Left kidney (tissue), 2 donors: ENCODE data around the gene LCAT. TPM values are rescaled to one million over a fixed set of nuclear protein-coding genes. Genes with fewer than 3 reads are reported as not detected.
"Not testable (repeated sequence)": the region's sequence is repeated elsewhere in the genome, so short reads cannot be mapped to it uniquely, and the experiment has no call there.

Experiments
- DNase-seq: peaks from one replicate; pipeline ENCODE4 v3.0.0-alpha.2; 2013
- polyA plus RNA-seq: library from polyadenylated mRNA; unstranded; fragments of 120-200 nt; gene quantifications from one replicate; pipeline ENCODE4 v1.2.1, GENCODE V29; 2013; ENCODE audit not compliant: insufficient read length

The LCAT gene
- polyA plus RNA-seq, 1 donor: 21.9 TPM

DNA sequence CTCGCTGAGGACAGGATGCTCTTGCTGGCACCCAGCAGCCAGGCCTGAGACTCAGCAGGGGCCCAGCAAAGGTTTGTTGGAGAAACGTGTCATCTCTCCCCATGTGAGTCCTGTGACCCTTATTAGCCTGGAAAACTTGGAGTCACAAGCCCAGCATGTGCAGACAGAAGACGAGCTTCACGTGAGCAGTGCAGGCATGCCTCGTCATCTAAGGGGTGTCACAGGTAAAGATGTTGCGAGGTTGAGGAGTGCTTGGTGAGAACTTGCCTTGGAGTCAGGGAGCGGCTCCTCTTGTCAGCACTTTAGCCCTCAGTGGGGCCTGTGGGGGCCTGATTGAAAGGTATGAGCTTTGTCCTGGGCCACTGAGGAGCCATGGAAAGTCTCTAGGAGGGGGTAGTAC lies 10.1 kb downstream of the LCAT start:
- no peak for DNase-seq

GRCh38 chr16:67932462-67932840 lies 11.5 kb downstream of the LCAT start:
- no peak for DNase-seq

- DNase-seq: no peak
Measured at GRCh38 chr16:67931712-67932461, 12.0 kb downstream of the LCAT start, which contains the start of gene CTRL. Gene CTRL (minus strand): TSS chr16:67931862. CDS start chr16:67931852, 10 bp downstream.

DNA sequence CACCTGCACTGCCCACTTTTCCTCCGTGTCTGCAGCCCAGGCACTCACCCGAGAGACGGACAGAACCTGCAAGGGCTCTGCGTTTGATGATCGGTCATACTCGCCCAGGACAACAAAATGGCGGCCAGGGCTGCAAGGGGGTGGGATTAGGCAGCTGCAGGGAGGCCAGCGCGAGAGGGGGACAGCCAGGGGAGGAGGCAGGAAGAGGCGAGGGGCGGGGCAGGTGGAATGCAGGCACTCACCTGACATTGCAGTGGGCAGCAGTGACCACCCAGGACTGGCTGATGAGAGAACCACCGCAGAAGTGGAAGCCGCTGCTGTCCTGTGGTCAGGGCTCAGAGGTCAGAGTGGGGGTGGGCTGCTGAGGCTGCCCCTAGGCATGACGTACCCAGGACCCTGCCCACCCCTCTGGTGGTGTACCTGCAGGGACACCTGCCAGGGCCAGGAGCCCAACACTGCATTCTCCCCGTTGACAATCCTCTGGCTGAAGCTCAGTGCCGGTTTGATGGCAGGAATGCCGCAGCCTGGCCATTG lies 13.2 kb downstream of the LCAT start:
- DNase-seq: no peak

- DNase-seq: no peak
Measured at GRCh38 chr16:67930191-67930590, 13.7 kb downstream of the LCAT start.

- peak; percentile 49 for DNase-seq
Measured at GRCh38 chr16:67928561-67929364, 15.2 kb downstream of the LCAT start.

DNA sequence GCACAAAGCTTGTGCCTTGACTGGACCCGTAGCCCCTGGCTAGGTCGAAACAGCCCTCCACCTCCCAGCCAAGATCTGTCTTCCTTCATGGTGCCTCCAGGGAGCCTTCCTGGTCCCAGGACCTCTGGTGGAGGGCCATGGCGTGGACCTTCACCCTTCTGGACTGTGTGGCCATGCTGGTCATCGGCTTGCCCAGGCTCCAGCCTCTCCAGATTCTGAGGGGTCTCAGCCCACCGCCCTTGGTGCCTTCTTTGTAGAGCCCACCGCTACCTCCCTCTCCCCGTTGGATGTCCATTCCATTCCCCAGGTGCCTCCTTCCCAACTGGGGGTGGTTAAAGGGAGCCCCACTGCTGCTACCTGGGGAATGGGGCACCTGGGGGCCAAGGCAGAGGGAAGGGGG lies 15.8 kb downstream of the LCAT start:
- no peak for DNase-seq

- DNase-seq: no peak
Measured at GRCh38 chr16:67927131-67927941, 16.6 kb downstream of the LCAT start.

DNA sequence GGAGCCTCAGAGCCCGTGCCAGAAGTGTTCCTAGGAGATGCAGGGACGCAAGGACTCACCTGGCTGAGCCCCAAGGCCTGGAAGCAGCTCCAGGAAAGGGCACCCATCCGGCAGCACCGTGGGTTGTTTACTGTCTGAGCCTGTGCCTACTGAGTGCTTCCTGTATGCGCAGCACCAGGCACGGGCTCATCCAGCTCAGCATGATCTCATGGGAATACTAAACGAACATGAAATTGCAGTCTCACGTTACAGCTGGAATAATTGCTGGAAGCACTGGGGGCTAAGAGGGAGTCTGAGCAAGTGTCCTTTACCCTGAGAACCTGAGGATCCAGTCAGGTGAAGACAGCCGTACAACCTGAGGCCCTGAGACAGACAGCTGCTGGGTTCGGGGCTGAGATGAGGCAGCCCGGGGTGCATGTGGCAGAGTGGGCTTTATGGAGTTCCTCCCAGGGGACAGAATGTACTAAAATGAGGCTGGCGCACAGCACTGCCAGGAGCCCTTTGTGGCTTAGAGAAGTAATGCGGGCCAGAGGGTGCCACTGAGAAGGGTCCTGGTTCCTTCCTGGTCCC lies 17.7 kb downstream of the LCAT start:
- DNase-seq: no peak

DNA sequence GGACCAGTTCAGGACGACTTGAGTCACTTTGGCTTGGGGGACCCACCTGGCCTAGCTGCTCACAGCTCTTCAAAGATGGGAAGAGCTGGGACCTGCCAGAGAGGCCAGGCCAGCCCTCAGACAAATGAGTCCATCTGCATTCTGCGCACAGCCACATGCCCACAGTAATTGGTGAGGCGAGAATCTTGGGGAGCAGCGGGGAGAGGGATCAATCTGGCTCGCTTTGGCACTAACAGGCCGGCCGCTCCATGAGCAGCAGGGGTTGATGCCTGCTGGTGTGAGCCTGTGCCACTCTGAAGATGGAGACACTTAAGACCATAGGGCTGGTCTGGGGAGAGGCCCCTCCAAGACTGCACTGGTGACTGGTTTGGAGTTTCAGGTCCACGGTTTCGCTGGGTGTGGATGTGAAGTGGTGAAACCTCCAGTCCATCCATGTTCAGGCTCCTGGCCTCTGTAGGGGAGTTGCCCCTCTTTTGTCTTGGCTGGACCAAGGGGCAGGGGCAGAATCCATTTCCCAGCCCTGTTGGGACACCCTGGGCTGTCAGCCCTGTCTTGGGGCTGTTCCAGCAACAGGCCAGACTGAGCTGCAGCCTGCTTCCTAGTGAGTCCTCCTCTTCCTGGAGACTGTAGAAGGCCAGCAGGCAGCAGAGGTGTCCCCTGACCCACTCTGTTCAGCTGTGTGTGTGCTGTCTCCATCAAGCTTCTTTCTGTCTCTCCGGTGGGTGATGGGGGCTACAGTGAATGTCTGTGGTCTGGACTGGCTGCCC lies 19.6 kb downstream of the LCAT start:
- no peak for DNase-seq

DNA sequence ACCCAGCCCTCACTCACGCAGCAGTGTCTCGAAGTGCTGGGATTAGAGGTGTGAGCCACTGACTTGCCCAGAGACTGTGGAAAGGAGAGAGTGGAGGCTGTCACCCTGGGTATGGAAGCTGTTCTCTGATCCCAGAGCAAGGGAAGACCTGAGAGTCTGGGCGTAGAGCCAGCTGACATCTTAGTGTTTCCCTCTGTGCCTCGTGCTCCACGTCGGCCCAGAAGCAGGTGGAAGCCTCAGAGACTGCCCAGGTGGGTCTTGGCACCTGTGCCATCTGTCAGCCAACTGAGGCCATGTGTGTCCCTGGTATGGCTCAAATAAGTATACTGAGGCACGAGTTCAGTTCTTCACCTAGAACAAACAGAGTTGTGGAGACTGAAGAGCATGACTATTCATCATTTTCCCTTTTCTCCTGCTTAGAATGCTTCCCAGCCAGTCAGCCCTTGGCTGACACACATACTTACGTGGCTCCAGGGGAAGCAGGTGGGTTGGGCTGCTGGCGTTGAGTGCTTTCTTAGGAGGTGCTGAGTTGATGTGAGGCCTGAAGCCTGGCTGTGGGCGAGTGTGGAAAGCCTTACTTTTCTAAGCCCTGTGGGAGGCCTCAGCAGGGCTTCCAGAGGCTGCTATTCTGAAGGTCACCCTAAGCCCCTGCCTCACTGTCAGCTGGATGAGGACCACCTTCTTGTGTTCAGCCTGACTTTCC lies 20.4 kb downstream of the LCAT start:
- no peak for DNase-seq

DNA sequence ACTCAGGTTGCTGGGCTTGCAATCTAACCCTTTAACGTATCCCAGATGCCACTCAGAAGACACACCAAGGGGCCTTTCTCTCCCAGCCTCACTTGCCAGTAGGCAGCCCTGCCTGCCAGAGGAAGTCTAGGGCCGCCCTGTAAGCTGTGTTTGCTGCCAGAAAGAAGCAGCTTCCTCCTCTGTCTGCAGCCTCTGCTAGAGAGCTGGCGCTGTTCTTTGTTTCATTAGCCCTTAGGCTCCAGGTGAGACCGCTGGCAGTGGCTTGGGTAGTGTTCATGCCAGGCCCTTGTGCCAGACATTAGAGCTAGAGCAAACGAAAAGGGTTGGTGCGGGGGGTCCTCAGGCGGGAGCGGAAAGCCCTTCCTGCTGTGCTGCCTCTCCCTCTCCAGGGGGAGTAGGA lies 21.2 kb downstream of the LCAT start:
- no peak for DNase-seq

DNA sequence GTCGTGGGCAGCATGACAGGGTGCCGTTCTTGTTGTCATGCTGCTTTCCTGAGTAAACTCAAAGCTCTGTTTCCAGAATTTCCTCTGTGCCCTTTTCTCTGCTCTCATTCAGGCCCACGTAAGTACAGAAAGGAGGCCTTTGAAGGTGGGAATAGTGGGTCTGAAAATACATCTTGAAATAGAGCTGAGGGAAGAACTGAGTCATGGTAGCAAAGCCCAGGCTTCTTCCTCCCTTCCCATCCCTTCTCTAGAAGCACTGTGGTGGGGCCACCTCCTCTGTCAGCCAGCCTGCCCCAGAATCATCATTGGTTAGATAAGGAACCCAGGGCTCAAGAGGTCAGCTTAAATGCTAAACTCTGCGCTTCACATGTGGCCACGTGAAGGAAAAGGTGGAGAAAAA lies 21.7 kb downstream of the LCAT start:
- DNase-seq: no peak

DNA sequence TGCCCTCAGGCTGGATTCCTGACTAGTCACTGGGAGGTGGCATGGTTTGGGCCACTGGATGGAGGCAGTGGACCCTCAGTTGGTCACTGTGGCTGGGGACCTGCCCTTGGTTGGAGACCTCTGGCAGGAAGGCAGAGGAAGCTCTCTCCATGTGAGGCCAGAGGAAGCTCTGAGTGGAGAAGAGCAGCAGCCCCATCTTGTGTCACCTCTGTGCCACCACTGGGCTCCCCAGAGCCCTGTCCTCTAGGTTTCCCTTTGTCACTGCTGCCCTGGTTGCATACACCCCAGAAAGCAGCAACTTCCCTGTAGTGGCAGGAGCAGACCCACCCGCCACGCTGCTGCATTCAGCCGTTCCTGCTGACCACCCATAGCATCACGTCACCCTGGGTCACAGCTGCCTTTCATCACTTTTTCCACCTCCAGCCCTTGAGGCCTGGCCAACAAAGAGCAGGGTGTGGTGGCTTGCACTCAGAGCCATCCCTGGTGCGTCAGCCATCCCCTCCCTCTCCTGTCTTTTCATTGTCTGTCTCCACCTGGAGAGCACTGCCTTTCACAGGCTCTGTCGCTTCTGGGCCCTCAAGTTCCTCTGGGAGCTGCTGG lies 24.2 kb downstream of the LCAT start:
- no peak for DNase-seq

- no peak for DNase-seq
Measured at GRCh38 chr16:67917852-67918236, 26.1 kb downstream of the LCAT start.

- no peak for DNase-seq
Measured at GRCh38 chr16:67917140-67917851, 26.6 kb downstream of the LCAT start.

GRCh38 chr16:67915831-67916723 lies 27.8 kb downstream of the LCAT start:
- no peak for DNase-seq

DNA sequence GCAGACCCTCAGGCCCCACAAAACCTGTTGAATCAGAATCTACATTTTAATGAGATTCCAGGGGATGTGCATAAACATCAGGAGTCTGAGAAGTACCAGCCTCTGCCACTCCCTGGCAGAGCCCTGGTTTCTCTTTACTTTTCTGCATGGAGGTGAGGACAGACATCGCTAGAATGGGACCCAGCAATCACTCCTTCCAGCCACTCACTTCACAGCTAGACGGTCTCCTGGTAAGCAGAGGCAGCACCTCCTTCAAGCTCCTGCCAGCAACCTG lies 28.5 kb downstream of the LCAT start:
- not testable (repeated sequence) for DNase-seq
